ENCODE results near the gene RIC8B.
A peak's percentile ranks its signal among the peaks of the same experiment; 100 is the strongest.

RIC8B gene

GRCh38 chr12:106816231-106816630 lies 41.7 kb downstream of the RIC8B start:
- DNase-seq (ENCODE audit: low read depth), result no peak
- TF ChIP-seq, protein P1, sequence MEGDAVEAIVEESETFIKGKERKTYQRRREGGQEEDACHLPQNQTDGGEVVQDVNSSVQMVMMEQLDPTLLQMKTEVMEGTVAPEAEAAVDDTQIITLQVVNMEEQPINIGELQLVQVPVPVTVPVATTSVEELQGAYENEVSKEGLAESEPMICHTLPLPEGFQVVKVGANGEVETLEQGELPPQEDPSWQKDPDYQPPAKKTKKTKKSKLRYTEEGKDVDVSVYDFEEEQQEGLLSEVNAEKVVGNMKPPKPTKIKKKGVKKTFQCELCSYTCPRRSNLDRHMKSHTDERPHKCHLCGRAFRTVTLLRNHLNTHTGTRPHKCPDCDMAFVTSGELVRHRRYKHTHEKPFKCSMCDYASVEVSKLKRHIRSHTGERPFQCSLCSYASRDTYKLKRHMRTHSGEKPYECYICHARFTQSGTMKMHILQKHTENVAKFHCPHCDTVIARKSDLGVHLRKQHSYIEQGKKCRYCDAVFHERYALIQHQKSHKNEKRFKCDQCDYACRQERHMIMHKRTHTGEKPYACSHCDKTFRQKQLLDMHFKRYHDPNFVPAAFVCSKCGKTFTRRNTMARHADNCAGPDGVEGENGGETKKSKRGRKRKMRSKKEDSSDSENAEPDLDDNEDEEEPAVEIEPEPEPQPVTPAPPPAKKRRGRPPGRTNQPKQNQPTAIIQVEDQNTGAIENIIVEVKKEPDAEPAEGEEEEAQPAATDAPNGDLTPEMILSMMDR (IDR thresholded peaks at IDR 0.05; ENCODE audit: low read length, missing control alignments), result no peak
- no peak overlapping the region for H3K4me3 ChIP-seq (replicated peaks; ENCODE audit: low read depth, low read length)

- TF ChIP-seq, protein P1 (IDR thresholded peaks at IDR 0.05; ENCODE audit: low read length, missing control alignments), result no peak
- H3K4me3 ChIP-seq (replicated peaks; ENCODE audit: low read depth, low read length), result no peak overlapping the region
- DNase-seq (ENCODE audit: low read depth), result no peak
Measured at GRCh38 chr12:106819991-106820390, 45.5 kb downstream of the RIC8B start.

DNA sequence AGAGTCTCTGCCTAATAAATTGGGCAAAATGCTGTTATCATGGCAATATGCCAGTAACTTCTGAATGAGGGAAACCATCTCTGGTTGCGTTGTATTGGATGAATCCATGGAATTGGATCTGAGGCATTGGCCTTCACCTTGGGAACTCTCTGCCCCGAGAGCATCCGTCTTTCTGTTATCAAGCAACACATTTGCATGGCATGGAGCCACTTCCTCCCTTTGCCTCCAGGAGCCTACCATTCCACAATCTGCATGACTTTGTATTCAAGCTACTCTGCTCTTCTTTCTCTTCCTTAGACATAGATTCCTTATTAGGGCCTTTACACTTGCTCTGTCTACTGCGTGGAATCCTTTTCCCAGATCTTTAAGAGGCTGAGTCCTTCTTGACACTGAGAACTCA lies 57.2 kb downstream of the RIC8B start:
- H3K4me3 ChIP-seq (replicated peaks; ENCODE audit: low read depth, low read length), result no peak overlapping the region
- TF ChIP-seq, protein P1 (IDR thresholded peaks at IDR 0.05; ENCODE audit: low read length, missing control alignments), result no peak
- DNase-seq (ENCODE audit: low read depth), result no peak

- TF ChIP-seq, protein P1 (IDR thresholded peaks at IDR 0.05; ENCODE audit: low read length, missing control alignments), result no peak
- no peak overlapping the region for H3K4me3 ChIP-seq (replicated peaks; ENCODE audit: low read depth, low read length)
- no peak for DNase-seq (ENCODE audit: low read depth)
Measured at GRCh38 chr12:106837782-106838181, 63.3 kb downstream of the RIC8B start.

DNA sequence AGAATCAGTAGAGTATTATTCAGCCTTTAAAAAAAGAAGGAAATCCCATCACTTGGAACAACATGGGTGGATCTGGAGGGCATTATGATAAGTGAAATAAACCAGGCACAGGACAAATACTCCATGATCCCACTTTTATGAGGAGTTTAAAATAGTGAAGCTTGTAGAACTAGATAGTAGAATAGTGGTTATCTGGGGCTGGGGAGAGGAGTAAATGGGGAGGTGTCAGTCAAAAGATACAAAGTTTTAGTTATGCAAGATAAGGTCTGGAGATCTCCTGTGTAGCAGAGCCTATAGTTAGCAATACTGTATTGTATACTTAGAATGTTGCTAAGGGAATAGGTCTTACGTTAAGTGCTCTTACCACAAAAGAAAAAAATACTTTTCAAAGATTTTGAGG lies 64.9 kb downstream of the RIC8B start:
- no peak for DNase-seq (ENCODE audit: low read depth)
- no peak overlapping the region for H3K4me3 ChIP-seq (replicated peaks; ENCODE audit: low read depth, low read length)
- TF ChIP-seq, protein P1 (IDR thresholded peaks at IDR 0.05; ENCODE audit: low read length, missing control alignments), result no peak

DNA sequence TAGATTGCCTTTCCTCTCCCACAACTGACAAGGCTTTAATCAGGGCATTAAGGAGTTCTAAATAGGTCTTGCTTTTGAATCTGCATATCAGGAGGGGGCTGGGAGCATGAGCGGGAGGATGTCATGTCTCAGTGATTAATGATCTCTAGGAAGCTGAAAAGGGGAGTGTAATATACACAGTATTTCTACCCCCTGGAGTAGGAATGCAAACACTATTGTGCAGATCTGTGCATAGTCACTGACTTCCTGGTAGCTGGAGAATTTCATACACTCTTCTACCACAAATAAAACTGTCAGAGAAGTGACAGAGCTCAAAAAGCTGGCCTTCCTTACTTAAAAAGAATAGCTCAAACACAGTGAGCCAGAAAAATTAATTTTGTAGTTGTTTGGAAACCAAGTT lies 65.8 kb downstream of the RIC8B start:
- no peak overlapping the region for H3K4me3 ChIP-seq (replicated peaks; ENCODE audit: low read depth, low read length)
- DNase-seq (ENCODE audit: low read depth), result peak; percentile 76
- TF ChIP-seq, protein P1 (IDR thresholded peaks at IDR 0.05; ENCODE audit: low read length, missing control alignments), result no peak

DNA sequence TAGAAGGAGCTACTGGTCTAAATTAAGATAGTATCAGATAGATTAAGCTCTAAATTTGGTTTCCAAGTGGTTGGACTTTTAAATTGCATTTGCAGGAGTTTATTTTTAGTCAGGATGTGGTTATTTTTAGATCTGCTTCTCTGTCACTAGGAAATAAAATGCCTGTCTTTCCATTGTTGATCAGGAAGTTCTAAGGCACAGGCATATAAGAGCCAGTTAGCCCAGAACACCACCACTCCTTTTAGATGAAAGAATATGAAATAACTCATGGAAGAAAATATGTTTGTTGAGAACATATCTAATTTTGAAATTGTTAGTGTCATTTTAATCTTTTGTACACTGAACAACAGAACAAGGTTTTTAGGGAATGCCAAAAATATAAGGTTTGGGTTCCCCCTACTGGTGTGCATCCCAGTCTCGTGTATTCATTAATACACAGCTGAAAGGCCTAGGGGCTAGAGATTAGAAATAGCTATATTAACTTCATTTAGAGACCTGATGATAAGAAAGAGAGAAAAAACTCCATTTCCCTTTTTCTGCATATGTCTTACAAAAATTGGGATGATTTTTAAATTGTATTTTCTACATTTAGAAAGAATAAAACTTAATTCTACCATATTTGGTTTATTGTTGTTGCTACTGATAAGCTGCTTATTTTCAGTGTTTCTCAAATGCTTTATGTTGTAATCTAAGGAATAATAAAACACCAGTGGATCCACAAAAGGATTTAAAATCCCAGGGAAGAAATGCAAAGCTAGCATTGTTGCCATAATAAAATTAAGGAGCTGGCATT lies 67.2 kb downstream of the RIC8B start:
- TF ChIP-seq, protein P1 (IDR thresholded peaks at IDR 0.05; ENCODE audit: low read length, missing control alignments), result peak; percentile 76
- no peak overlapping the region for H3K4me3 ChIP-seq (replicated peaks; ENCODE audit: low read depth, low read length)
- peak; percentile 72 for DNase-seq (ENCODE audit: low read depth)
